GM12891 (cell line): ENCODE measurements around the gene TENM4.

ENCODE experiments used
- PAX5 ChIP-seq: IDR thresholded peaks from 2 replicates; pipeline ENCODE4 v1.6.1; 2011; ENCODE audit warnings: low read length, moderate library complexity, mild to moderate bottlenecking; ENCODE audit not compliant: insufficient read depth, severe bottlenecking
- POLR2A ChIP-seq: IDR thresholded peaks from 2 replicates; pipeline ENCODE4 v1.6.1; 2011; ENCODE audit warnings: low read depth, low read length, control low read depth
- POLR2AphosphoS5 ChIP-seq: IDR thresholded peaks from 2 replicates; pipeline ENCODE4 v1.6.1; 2011; ENCODE audit warnings: low read depth, low read length, control low read depth
- POU2F2 ChIP-seq: IDR thresholded peaks from 2 replicates; pipeline ENCODE4 v1.6.1; 2011; ENCODE audit warnings: low read depth, mild to moderate bottlenecking, control low read depth, low read length, moderate library complexity
- TAF1 ChIP-seq: IDR thresholded peaks from 2 replicates; pipeline ENCODE4 v1.6.1; 2011; ENCODE audit warnings: low read depth, low read length, control low read depth

DNA sequence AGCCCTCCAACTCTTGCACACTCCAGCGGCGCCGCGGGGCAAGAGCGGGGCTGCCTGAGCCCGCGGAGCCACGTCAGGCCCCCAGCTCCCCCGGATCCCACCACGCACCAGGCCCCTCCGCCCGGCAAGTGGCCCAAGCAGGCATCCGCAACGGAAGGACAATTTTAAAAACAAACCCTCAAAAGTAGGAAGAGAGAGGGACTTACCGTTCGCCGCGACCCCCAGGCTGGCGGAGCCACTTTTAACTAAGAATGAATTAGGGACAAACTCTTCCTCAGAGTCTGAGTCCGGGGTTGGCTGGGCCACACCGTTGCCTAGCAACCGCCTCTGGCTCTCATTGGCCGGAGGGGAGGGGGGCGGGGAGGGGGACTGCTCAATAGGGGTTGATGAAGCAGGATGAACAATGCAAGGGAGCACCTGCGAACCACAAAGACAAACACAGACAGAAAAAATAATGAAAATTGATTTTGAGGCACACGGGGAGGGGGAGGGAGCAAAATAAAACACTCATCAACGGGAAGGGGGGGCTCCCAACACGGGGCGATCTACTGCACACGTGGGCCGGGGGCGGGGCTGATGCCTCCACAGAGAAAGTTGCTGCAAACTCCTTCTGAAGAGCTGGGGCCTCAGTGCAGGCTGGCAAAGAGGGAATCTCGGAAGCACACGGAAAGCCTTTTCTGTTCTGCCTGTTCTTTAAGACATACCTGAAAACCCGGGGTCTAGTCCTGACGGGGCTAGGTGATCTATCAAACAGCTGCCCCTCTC is 478.7 kb downstream of the TENM4 start:
- TF ChIP-seq POU2F2: no peak
- TF ChIP-seq TAF1: no peak
- no peak for TF ChIP-seq PAX5
- TF ChIP-seq POLR2A: no peak
- no peak for TF ChIP-seq POLR2AphosphoS5
